Epithelial cell of prostate (primary cell): ENCODE data around the gene REELD1.

Source experiments
- DNase-seq: peaks from one replicate; pipeline ENCODE4 v3.0.0-alpha.2; 2011; ENCODE audit warnings: low read depth, low spot score
- H3K27ac ChIP-seq: fragments of 450-650 bp; 2 replicates; pipeline ENCODE4 v1.5.1; 2017; ENCODE audit warnings: mild to moderate bottlenecking

The REELD1 gene

GRCh38 chr4:146214238-146214637, at the start of gene REELD1:
REELD1 (plus strand) TSS chr4:146214538; CDS start chr4:146216953, 2,415 bp downstream.
- DNase-seq: no peak
- no peak within 1 kb of the TSS for H3K27ac ChIP-seq

GRCh38 chr4:146165221-146165620, 49.1 kb upstream of the REELD1 start:
- H3K27ac ChIP-seq: peak overlapping the region; percentile 29
- DNase-seq: no peak

- H3K27ac ChIP-seq: peak overlapping the region; percentile 29
- peak; percentile 48 for DNase-seq
Measured at GRCh38 chr4:146165840-146166239, 48.5 kb upstream of the REELD1 start.

GRCh38 chr4:146170149-146170548, 44.2 kb upstream of the REELD1 start:
- no peak for DNase-seq

GRCh38 chr4:146175541-146176453, 38.5 kb upstream of the REELD1 start, which contains the start of gene LSM6:
LSM6 (plus strand) TSS chr4:146175718; CDS start chr4:146182922, 7,204 bp downstream.
- H3K27ac ChIP-seq: peak within 1 kb of the TSS; percentile 79
- peak; percentile 16 for DNase-seq

More at GRCh38 chr4:146170149-146170548, 44.2 kb upstream of the REELD1 start:
- no peak overlapping the region for H3K27ac ChIP-seq

- no peak overlapping the region for H3K27ac ChIP-seq
- no peak for DNase-seq
Measured at GRCh38 chr4:146176891-146177290, 37.4 kb upstream of the REELD1 start.

- no peak overlapping the region for H3K27ac ChIP-seq
Measured at GRCh38 chr4:146178126-146178525, 36.2 kb upstream of the REELD1 start.

GRCh38 chr4:146179784-146180370, 34.5 kb upstream of the REELD1 start:
- DNase-seq: no peak
- H3K27ac ChIP-seq: no peak overlapping the region

More at GRCh38 chr4:146178126-146178525, 36.2 kb upstream of the REELD1 start:
- DNase-seq: no peak

GRCh38 chr4:146182443-146182842, 31.9 kb upstream of the REELD1 start:
- DNase-seq: no peak
- no peak overlapping the region for H3K27ac ChIP-seq

- DNase-seq: no peak
- no peak overlapping the region for H3K27ac ChIP-seq
Measured at GRCh38 chr4:146183209-146183608, 31.1 kb upstream of the REELD1 start.

- H3K27ac ChIP-seq: no peak overlapping the region
- DNase-seq: no peak
Measured at GRCh38 chr4:146186041-146186440, 28.3 kb upstream of the REELD1 start.

- DNase-seq: no peak
- H3K27ac ChIP-seq: no peak overlapping the region
Measured at GRCh38 chr4:146186596-146186995, 27.7 kb upstream of the REELD1 start.

- DNase-seq: no peak
- H3K27ac ChIP-seq: no peak overlapping the region
Measured at GRCh38 chr4:146190456-146190855, 23.9 kb upstream of the REELD1 start.

- no peak overlapping the region for H3K27ac ChIP-seq
- DNase-seq: no peak
Measured at GRCh38 chr4:146191766-146192458, 22.4 kb upstream of the REELD1 start.

- no peak for DNase-seq
- H3K27ac ChIP-seq: no peak overlapping the region
Measured at GRCh38 chr4:146193628-146194027, 20.7 kb upstream of the REELD1 start.

- DNase-seq: no peak
- no peak overlapping the region for H3K27ac ChIP-seq
Measured at GRCh38 chr4:146194212-146194611, 20.1 kb upstream of the REELD1 start.

GRCh38 chr4:146202665-146203064, 11.7 kb upstream of the REELD1 start:
- DNase-seq: no peak

GRCh38 chr4:146207410-146207809, 6.9 kb upstream of the REELD1 start:
- H3K27ac ChIP-seq: no peak overlapping the region
- DNase-seq: no peak

More at GRCh38 chr4:146202665-146203064, 11.7 kb upstream of the REELD1 start:
- H3K27ac ChIP-seq: no peak overlapping the region

GRCh38 chr4:146210890-146211289, 3.4 kb upstream of the REELD1 start:
- no peak overlapping the region for H3K27ac ChIP-seq
- no peak for DNase-seq

- no peak overlapping the region for H3K27ac ChIP-seq
- DNase-seq: no peak
Measured at GRCh38 chr4:146211440-146211839, 2.9 kb upstream of the REELD1 start.

- no peak for DNase-seq
- no peak overlapping the region for H3K27ac ChIP-seq
Measured at GRCh38 chr4:146212781-146213180, 1.6 kb upstream of the REELD1 start.
